IPS-18a (cell line): ENCODE data around the gene SVEP1.
A peak's percentile ranks its signal among the peaks of the same experiment; 100 is the strongest.
"Not testable (repeated sequence)": the region's sequence is repeated elsewhere in the genome, so short reads cannot be mapped to it uniquely, and the experiment has no call there.

Source experiments
- H3K27ac ChIP-seq: one replicate; pipeline ENCODE4 v1.5.1; 2013; ENCODE audit warnings: low read length
- H3K27me3 ChIP-seq: one replicate; pipeline ENCODE4 v1.6.1; 2013; ENCODE audit warnings: mild to moderate bottlenecking, low read length; ENCODE audit not compliant: control insufficient read depth, insufficient read depth
- H3K36me3 ChIP-seq: one replicate; pipeline ENCODE4 v1.6.1; 2013; ENCODE audit warnings: low read depth, low read length; ENCODE audit not compliant: control insufficient read depth
- H3K4me1 ChIP-seq: one replicate; pipeline ENCODE4 v1.6.1; 2013; ENCODE audit warnings: low read depth, low read length; ENCODE audit not compliant: control insufficient read depth
- H3K4me3 ChIP-seq: one replicate; pipeline ENCODE4 v1.5.1; 2013; ENCODE audit warnings: low read length
- H3K9ac ChIP-seq: one replicate; pipeline ENCODE4 v1.6.1; 2013; ENCODE audit warnings: mild to moderate bottlenecking, low read length, moderate library complexity
- H3K9me3 ChIP-seq: one replicate; pipeline ENCODE4 v1.6.1; 2013; ENCODE audit warnings: low read depth, low read length; ENCODE audit not compliant: control insufficient read depth

SVEP1 gene

GRCh38 chr9:110579034-110579861 is at the start of gene SVEP1:
SVEP1 (minus strand) TSS chr9:110579741; CDS start chr9:110579543, 198 bp downstream.
- Histone ChIP-seq H3K4me3 (peak within 1 kb of the TSS; percentile 72), H3K9ac (no peak within 1 kb of the TSS), H3K4me1 (peaks cover 25% of the 10 kb centered on the region), H3K27ac (no peak within 1 kb of the TSS), H3K9me3 (no peaks in the 10 kb centered on the region), H3K36me3 (no peaks in the 10 kb centered on the region), H3K27me3 (peaks cover 54% of the 10 kb centered on the region)

DNA sequence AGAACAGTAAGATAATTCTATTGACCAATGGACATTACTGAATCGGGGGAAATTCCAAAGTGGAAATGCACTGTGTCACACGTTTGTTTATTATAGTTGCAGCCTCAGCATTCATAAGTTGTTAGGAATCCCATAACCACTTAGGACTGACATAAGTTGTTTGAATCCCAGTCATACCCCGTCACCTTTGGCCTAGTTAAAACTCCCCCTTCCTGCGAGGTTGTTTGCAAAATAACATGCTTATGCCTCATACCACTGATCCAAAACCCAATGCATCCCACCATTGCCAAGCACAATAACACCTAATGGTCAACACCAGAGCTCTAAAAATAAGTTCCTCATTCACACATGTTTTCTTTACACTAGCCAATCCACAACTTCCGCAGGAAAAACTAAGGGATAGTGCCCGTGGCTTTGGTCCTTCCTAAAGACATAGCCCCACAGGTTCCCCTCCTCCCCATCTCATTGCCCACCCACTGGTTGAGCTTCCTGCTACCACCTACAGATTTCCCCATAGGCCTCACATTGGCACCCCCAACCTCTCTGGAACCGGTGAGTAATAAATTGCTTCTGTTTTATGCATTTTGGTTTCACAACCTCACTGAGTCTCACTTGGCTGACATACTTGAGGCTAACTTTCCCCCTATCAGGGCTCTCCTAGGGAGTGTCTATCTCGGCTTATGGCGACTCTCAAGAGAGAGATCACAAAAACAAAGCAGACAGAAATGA is 46.7 kb upstream of the SVEP1 start:
- H3K27me3 ChIP-seq = no peaks in the 10 kb centered on the region
- no peaks in the 10 kb centered on the region for H3K9me3 ChIP-seq
- H3K9ac ChIP-seq = no peak overlapping the region
- no peaks in the 10 kb centered on the region for H3K36me3 ChIP-seq
- H3K4me1 ChIP-seq = peaks cover 9% of the 10 kb centered on the region
- H3K27ac ChIP-seq = no peak overlapping the region
- no peak overlapping the region for H3K4me3 ChIP-seq

DNA sequence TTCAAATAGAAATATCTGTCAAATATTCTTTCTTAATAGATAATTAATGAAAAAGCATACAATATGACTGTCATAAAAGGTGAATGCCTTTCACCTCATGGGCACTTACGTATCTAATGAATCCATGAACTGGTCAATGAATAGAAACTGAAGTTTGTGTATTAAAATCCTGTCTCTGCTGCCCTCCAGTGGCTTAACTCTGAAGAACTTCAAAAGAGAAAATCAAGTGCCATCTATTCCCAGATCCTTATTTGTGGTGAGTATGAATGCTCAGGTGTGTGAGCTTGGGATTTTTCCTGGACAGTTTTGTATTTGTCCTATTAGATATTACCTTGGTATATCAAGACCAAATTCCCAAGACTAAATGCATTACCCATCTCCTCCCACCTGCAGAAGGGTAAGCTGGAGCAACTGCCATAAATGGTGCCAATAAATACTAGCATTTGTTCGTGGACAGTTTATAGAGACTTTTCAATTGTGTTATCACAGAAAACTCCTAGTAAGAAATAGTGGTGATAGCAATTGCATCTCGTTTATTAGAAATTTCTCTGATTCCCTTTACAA is 44.0 kb upstream of the SVEP1 start:
- Histone ChIP-seq H3K4me3 (no peak overlapping the region), H3K27me3 (no peaks in the 10 kb centered on the region), H3K4me1 (peaks cover 9% of the 10 kb centered on the region)

DNA sequence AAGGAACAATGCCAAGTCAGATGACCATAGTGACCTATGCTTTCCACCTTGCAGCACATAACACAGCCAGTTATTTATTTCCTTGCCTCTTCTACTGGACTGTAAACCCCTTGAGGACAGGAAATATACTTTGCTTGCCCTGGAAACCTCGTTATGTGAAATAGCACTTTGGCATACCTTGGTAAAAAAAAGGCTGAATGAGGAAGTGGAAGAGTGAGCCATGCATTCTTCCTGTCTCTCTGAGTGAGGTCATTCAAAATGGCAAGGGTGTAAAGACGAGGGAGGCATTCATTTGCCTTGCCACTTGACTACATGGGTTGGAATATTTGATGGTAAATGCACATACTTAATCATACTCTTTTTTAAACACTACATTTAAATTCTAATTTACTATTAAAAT is 42.8 kb upstream of the SVEP1 start:
- no peaks in the 10 kb centered on the region for H3K9me3 ChIP-seq
- H3K27me3 ChIP-seq = no peaks in the 10 kb centered on the region
- no peak overlapping the region for H3K4me3 ChIP-seq
- H3K27ac ChIP-seq = no peak overlapping the region
- H3K36me3 ChIP-seq = no peaks in the 10 kb centered on the region
- H3K9ac ChIP-seq = no peak overlapping the region
- H3K4me1 ChIP-seq = peaks cover 9% of the 10 kb centered on the region

More for the DNA sequence above, 44.0 kb upstream of the SVEP1 start:
- H3K9me3 ChIP-seq = no peaks in the 10 kb centered on the region
- no peaks in the 10 kb centered on the region for H3K36me3 ChIP-seq
- no peak overlapping the region for H3K9ac ChIP-seq
- no peak overlapping the region for H3K27ac ChIP-seq

GRCh38 chr9:110620726-110621125 is 41.2 kb upstream of the SVEP1 start:
- H3K9me3 ChIP-seq = no peaks in the 10 kb centered on the region
- no peaks in the 10 kb centered on the region for H3K27me3 ChIP-seq
- H3K4me1 ChIP-seq = peaks cover 7% of the 10 kb centered on the region
- no peak overlapping the region for H3K27ac ChIP-seq
- no peak overlapping the region for H3K4me3 ChIP-seq
- H3K9ac ChIP-seq = no peak overlapping the region
- no peaks in the 10 kb centered on the region for H3K36me3 ChIP-seq

DNA sequence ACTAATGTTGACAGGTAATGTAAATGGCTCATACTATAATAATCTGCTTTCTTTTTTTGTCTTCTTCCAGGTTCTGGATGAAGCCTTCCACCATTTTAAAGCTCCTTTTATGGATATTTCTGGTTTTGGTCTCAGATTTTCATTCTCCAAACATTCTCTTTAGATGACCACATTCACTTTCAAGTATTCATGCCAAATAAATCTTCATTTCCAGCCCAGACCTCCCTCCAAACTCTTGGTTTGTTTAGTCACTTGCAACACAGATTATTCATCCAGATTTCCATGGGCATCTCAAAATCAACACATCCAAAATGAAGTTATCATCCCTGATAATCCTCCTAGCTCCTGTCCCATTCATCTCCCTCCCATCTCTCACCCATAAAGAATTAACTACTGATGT is 40.3 kb upstream of the SVEP1 start:
- H3K27me3 ChIP-seq = no peaks in the 10 kb centered on the region
- peaks cover 7% of the 10 kb centered on the region for H3K4me1 ChIP-seq
- no peaks in the 10 kb centered on the region for H3K36me3 ChIP-seq
- no peak overlapping the region for H3K9ac ChIP-seq
- no peak overlapping the region for H3K4me3 ChIP-seq
- H3K9me3 ChIP-seq = no peaks in the 10 kb centered on the region
- H3K27ac ChIP-seq = no peak overlapping the region

DNA sequence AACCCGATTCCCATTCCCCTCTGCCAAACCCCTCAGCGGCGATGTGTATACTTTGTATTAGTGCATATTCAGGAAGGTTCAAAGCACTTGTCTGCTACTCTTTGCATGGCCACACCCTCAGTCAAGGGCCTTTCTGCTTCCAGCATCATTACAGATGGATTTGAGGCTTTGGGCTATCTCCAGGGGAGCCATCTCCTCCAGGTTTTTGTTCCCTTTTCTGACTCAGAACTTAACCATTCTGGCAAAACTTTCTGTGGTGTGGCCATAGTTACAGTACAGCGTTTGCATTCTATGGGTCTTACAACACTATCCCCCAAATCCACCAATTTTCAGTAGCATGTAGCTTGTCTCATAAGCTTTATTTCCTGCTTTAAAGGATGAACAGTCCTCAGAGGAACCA is 36.0 kb upstream of the SVEP1 start:
- Histone ChIP-seq H3K36me3 (no peaks in the 10 kb centered on the region), H3K9ac (no peak overlapping the region), H3K9me3 (no peaks in the 10 kb centered on the region), H3K27me3 (no peaks in the 10 kb centered on the region), H3K27ac (no peak overlapping the region), H3K4me3 (no peak overlapping the region), H3K4me1 (peaks cover 7% of the 10 kb centered on the region)

GRCh38 chr9:110614576-110614975 is 35.0 kb upstream of the SVEP1 start:
- H3K4me3 ChIP-seq, H3K36me3 ChIP-seq, H3K9me3 ChIP-seq, H3K4me1 ChIP-seq, H3K27ac ChIP-seq, H3K9ac ChIP-seq, H3K27me3 ChIP-seq: not testable (repeated sequence)

- Histone ChIP-seq H3K27me3 (no peaks in the 10 kb centered on the region), H3K9me3 (no peaks in the 10 kb centered on the region), H3K27ac (no peak overlapping the region), H3K36me3 (no peaks in the 10 kb centered on the region), H3K4me1 (no peaks in the 10 kb centered on the region), H3K4me3 (no peak overlapping the region), H3K9ac (no peak overlapping the region)
These were observed 26.7 kb upstream of the SVEP1 start for GRCh38 chr9:110606179-110606790.

GRCh38 chr9:110605565-110605964 is 26.0 kb upstream of the SVEP1 start:
- no peak overlapping the region for H3K9ac ChIP-seq
- no peak overlapping the region for H3K4me3 ChIP-seq
- peaks cover 3% of the 10 kb centered on the region for H3K4me1 ChIP-seq
- H3K27ac ChIP-seq = no peak overlapping the region
- no peaks in the 10 kb centered on the region for H3K9me3 ChIP-seq
- H3K27me3 ChIP-seq = no peaks in the 10 kb centered on the region
- H3K36me3 ChIP-seq = no peaks in the 10 kb centered on the region

- no peaks in the 10 kb centered on the region for H3K36me3 ChIP-seq
- no peaks in the 10 kb centered on the region for H3K9me3 ChIP-seq
- H3K27me3 ChIP-seq = no peaks in the 10 kb centered on the region
- H3K4me3 ChIP-seq = no peak overlapping the region
- peaks cover 3% of the 10 kb centered on the region for H3K4me1 ChIP-seq
- no peak overlapping the region for H3K9ac ChIP-seq
- no peak overlapping the region for H3K27ac ChIP-seq
These were observed 24.6 kb upstream of the SVEP1 start for GRCh38 chr9:110604171-110604601.
